K562 (cell line): ENCODE results near the gene RNF26. TPM values are rescaled to one million over a fixed set of nuclear protein-coding genes. Genes with fewer than 3 reads are reported as not detected.

ENCODE experiments used
- EP300 ChIP-seq: IDR thresholded peaks from 2 replicates; pipeline ENCODE4 v1.6.1; 2012; ENCODE audit warnings: low read length, improper control_type of control experiment
- ETS1 ChIP-seq: conservative IDR thresholded peaks from 2 replicates; pipeline ENCODE4 v1.6.1; 2011; ENCODE audit warnings: low read depth, mild to moderate bottlenecking, low read length; ENCODE audit not compliant: control insufficient read depth
- HNRNPLL ChIP-seq: fragments of 200-400 bp; formaldehyde crosslinking; IDR thresholded peaks from 2 replicates; pipeline ENCODE4 v1.6.1; 2017; ENCODE audit warnings: low read length, low read depth, mild to moderate bottlenecking; ENCODE audit not compliant: poor library complexity, severe bottlenecking
- JUN ChIP-seq, 2 experiments: sonication (generic) in 1 of 2; formaldehyde crosslinking in 1 of 2; IDR thresholded peaks; 2 replicates each; pipeline versions ENCODE4 v1.6.1 to v1.8.0; 2012 to 2022; ENCODE audit warnings: borderline replicate concordance in 2 of 2, mild to moderate bottlenecking in 2 of 2, improper control_type of control experiment in 1 of 2, low read depth in 1 of 2, low read length in 1 of 2, missing genetic modification reagents in 1 of 2
- MXI1 ChIP-seq: IDR thresholded peaks from 2 replicates; pipeline ENCODE4 v1.6.1; 2011; ENCODE audit warnings: low read depth, mild to moderate bottlenecking, improper control_type of control experiment, low read length
- OTX1 ChIP-seq: fragments of 450-650 bp; formaldehyde crosslinking; IDR thresholded peaks from 2 replicates; pipeline ENCODE4 v1.4.0; 2022; ENCODE audit warnings: mild to moderate bottlenecking
- PHF21A ChIP-seq: fragments of 450-650 bp; IDR thresholded peaks from 2 replicates; pipeline ENCODE4 v1.6.1; 2017; ENCODE audit warnings: low read depth, borderline replicate concordance
- POLR2A ChIP-seq: fragments of 450-650 bp; conservative IDR thresholded peaks from 2 replicates; pipeline ENCODE4 v1.6.1; 2016
- PREB ChIP-seq: sonication (generic); formaldehyde crosslinking; IDR thresholded peaks from 2 replicates; pipeline ENCODE4 v1.8.1; 2023; ENCODE audit warnings: mild to moderate bottlenecking, missing genetic modification reagents
- RAD21 ChIP-seq, 2 experiments: fragments of 250-450 bp in 1 of 2; fragments of 450-650 bp in 1 of 2; sonication (Bioruptor Pico) in 1 of 2; formaldehyde crosslinking in 1 of 2; IDR thresholded peaks in 1 of 2; conservative IDR thresholded peaks in 1 of 2; 2 replicates each; pipeline versions ENCODE4 v1.4.0 to v1.8.0; 2020 to 2022; ENCODE audit warnings: mild to moderate bottlenecking in 2 of 2, moderate library complexity in 1 of 2
- RBFOX2 ChIP-seq: fragments of 200-400 bp; formaldehyde crosslinking; IDR thresholded peaks from 2 replicates; pipeline ENCODE4 v1.6.1; 2017; ENCODE audit warnings: low read depth, mild to moderate bottlenecking, low read length, moderate library complexity
- REST ChIP-seq, 2 experiments: fragments of 450-650 bp; formaldehyde crosslinking in 1 of 2; IDR thresholded peaks; 2 replicates each; pipeline versions ENCODE4 v1.4.0 to v1.6.1; 2014 to 2020; ENCODE audit warnings: mild to moderate bottlenecking in 2 of 2, borderline replicate concordance in 1 of 2, low read depth in 1 of 2
- SIRT6 ChIP-seq: IDR thresholded peaks from one replicate; pipeline ENCODE4 v1.6.1; 2012; ENCODE audit warnings: low read depth, mild to moderate bottlenecking, control low read depth, inconsistent platforms, low read length, moderate library complexity
- SRF ChIP-seq, 2 experiments: fragments of 250-450, 450-650 bp in 1 of 2; sonication (Bioruptor Pico) in 1 of 2; sonication (generic) in 1 of 2; formaldehyde crosslinking; IDR thresholded peaks; 2 replicates each; pipeline versions ENCODE4 v1.5.0 to v1.5.1; 2020 to 2022; ENCODE audit warnings: mild to moderate bottlenecking in 1 of 2, missing genetic modification reagents in 1 of 2
- ZFX ChIP-seq: sonication (generic); formaldehyde crosslinking; IDR thresholded peaks from 2 replicates; pipeline ENCODE4 v1.8.0; 2022; ENCODE audit warnings: mild to moderate bottlenecking, missing genetic modification reagents, moderate library complexity
- polyA plus RNA-seq, 8 experiments: library from polyadenylated mRNA; depleted of rRNA in 4 of 8; stranded (reverse) in 5 of 8; unstranded in 3 of 8; fragments of >200 nt; fragmentation: Nextera tagmentation in 2 of 8; fragmentation: Illumina TruSeq in 1 of 8; extraction: Ambion mirVana in 2 of 8; extraction: Trizol in 1 of 8; gene quantifications; 2 replicates each; pipeline versions ENCODE4 v1.2.1 to v1.2.3, GENCODE V29; 2011 to 2014; ENCODE audit warnings: inconsistent platforms in 1 of 8, missing spikeins in 1 of 8
- total RNA-seq, 7 experiments: library from RNA; depleted of rRNA in 6 of 7; stranded (reverse); fragments of >200 nt in 6 of 7; fragmentation: Illumina TruSeq in 2 of 7; extraction: Trizol in 2 of 7; gene quantifications; 2 replicates each; pipeline versions ENCODE4 v1.2.1 to v1.2.3, GENCODE V29; 2011 to 2021; ENCODE audit warnings: low replicate concordance in 1 of 7

The RNF26 gene
- total and polyA plus RNA-seq, 9 of the 15 experiments (the other 6 are each of a cell fraction or from before 2014, with no cell fraction given): 5.3 to 53.6 (median 12.7) TPM

- TF ChIP-seq REST (IDR thresholded peaks at IDR 0.05; ENCODE audit: borderline replicate concordance) (no peak), REST (CRISPR knock-in tag; IDR thresholded peaks at IDR 0.05; ENCODE audit: low read depth) (0 out of 2 replicates have a peak, but pooled peaks have one; percentile 34), PHF21A (no peak), SIRT6 (no peak), SRF (CRISPR knock-in tag; IDR thresholded peaks at IDR 0.05) (peak in 1 of 2 experiments; percentile 28; a peak in 1 of 4 replicates), RBFOX2 (peak; percentile 88), PREB (CRISPR knock-in tag) (no peak), MXI1 (peak; percentile 36; the same call in 1 of the 2 replicates), OTX1 (no peak), JUN (IDR thresholded peaks at IDR 0.05; ENCODE audit: borderline replicate concordance, low read depth, low read length) (peak; percentile 30; the same call in 1 of the 2 replicates), JUN (CRISPR knock-in tag; IDR thresholded peaks at IDR 0.05; ENCODE audit: borderline replicate concordance) (no peak), ZFX (CRISPR knock-in tag) (peak; percentile 48; the same call in 1 of the 2 replicates), POLR2A (peak; percentile 87), EP300 (peak; percentile 9; the same call in 1 of the 2 replicates), RAD21 (CRISPR knock-in tag; conservative IDR thresholded peaks at IDR 0.05 in 1 of 2, IDR thresholded peaks at IDR 0.05 in 1 of 2) (no peak), HNRNPLL (peak; percentile 24), ETS1 (0 out of 2 replicates have a peak, but pooled peaks have one; percentile 57)
Measured at GRCh38 chr11:119334174-119334930, at the start of gene RNF26 (continued).
